Measurements from ENCODE around the gene TAF1B. TPM values are rescaled to one million over a fixed set of nuclear protein-coding genes. Genes with fewer than 3 reads are reported as not detected.

The TAF1B gene
- total RNA-seq, 1 experiment from 2014 or later = 29.9 TPM

- no peak overlapping the region for H2BK20ac ChIP-seq (ENCODE audit: low read depth, low read length, poor library complexity, severe bottlenecking)
- H3K23me2 ChIP-seq (ENCODE audit: insufficient read length, low read depth, low read length, poor library complexity, severe bottlenecking) = no peaks in the 10 kb centered on the region
- H3T11ph ChIP-seq (ENCODE audit: low read length) = no peak overlapping the region
- no peak overlapping the region for H3K27ac ChIP-seq (ENCODE audit: insufficient read length, low read depth, low read length)
- H2BK12ac ChIP-seq (ENCODE audit: insufficient read length, low read depth, low read length) = no peak overlapping the region
- H2BK15ac ChIP-seq (ENCODE audit: low read depth, low read length) = no peak overlapping the region
- no peaks in the 10 kb centered on the region for H3K4me1 ChIP-seq (ENCODE audit: insufficient read depth, low read length)
- no peaks in the 10 kb centered on the region for H3K79me2 ChIP-seq (ENCODE audit: insufficient read depth, low read length)
- no peaks in the 10 kb centered on the region for H3K79me1 ChIP-seq (ENCODE audit: insufficient read depth, low read depth, low read length, poor library complexity, severe bottlenecking)
- no peak overlapping the region for H2AK5ac ChIP-seq (ENCODE audit: insufficient read length, low read length)
- H2AFZ ChIP-seq (ENCODE audit: low read length) = no peak overlapping the region
- DNase-seq = no peak
- no peaks in the 10 kb centered on the region for H3K9me3 ChIP-seq (ENCODE audit: control insufficient read depth, low read depth, low read length)
- H3K4me1 Mint-ChIP-seq = no peaks in the 10 kb centered on the region
- H3K9ac ChIP-seq (ENCODE audit: extremely low read depth, insufficient read length, low read length) = no peak overlapping the region
- peaks cover 0 to 30% (median 26%) of the 10 kb centered on the region in 3 experiments; a peak in 5 of 7 replicates for H3K36me3 Mint-ChIP-seq (ENCODE audit: insufficient read depth in 1 of 3, low read depth in 3 of 3)
- no peaks in the 10 kb centered on the region for H3K27me3 Mint-ChIP-seq (ENCODE audit: low read depth)
- H3K23ac ChIP-seq (ENCODE audit: insufficient read length, low read depth, low read length) = no peak overlapping the region
- H3K4me3 Mint-ChIP-seq = no peak overlapping the region
- no peak overlapping the region for H3K4me2 ChIP-seq (ENCODE audit: insufficient read depth, insufficient read length, low read length)
- no peak overlapping the region for H3K56ac ChIP-seq (ENCODE audit: insufficient read length, low read depth, low read length)
- H4K8ac ChIP-seq (replicated peaks; ENCODE audit: insufficient read length, low read depth, low read length) = no peak overlapping the region
- no peaks in the 10 kb centered on the region for H3K9me3 Mint-ChIP-seq
- H4K5ac ChIP-seq (ENCODE audit: insufficient read length, low read depth, low read length) = no peak overlapping the region
- no peaks in the 10 kb centered on the region for H4K20me1 ChIP-seq (ENCODE audit: control insufficient read depth, insufficient read depth, insufficient read length)
- no peak overlapping the region for H3K27ac Mint-ChIP-seq
- WGBS (ENCODE audit: extremely low coverage, insufficient read length, low lambda C conversion rate) = no CpG with 5 or more reads among the region's 4 CpGs
- no peak overlapping the region for H2BK5ac ChIP-seq (ENCODE audit: insufficient read length, low read length)
- TF ChIP-seq CTCF (conservative IDR thresholded peaks at IDR 0.05) = no peak
- no peak overlapping the region for H3K14ac ChIP-seq (ENCODE audit: insufficient read depth, low read length)
- H3K27me3 ChIP-seq (ENCODE audit: insufficient read depth, low read length) = no peaks in the 10 kb centered on the region
- H3K4ac ChIP-seq (ENCODE audit: low read depth, low read length) = no peak overlapping the region
- H3K18ac ChIP-seq (ENCODE audit: insufficient read length, low read depth, low read length) = no peak overlapping the region
- H2BK120ac ChIP-seq (ENCODE audit: low read depth, low read length, poor library complexity, severe bottlenecking) = no peak overlapping the region
- H4K91ac ChIP-seq (ENCODE audit: insufficient read length, low read depth, low read length) = no peak overlapping the region
Measured at GRCh38 chr2:9910699-9911098, 67.4 kb downstream of the TAF1B start.
